Measurements from ENCODE around the gene EIF2S2.

DNA sequence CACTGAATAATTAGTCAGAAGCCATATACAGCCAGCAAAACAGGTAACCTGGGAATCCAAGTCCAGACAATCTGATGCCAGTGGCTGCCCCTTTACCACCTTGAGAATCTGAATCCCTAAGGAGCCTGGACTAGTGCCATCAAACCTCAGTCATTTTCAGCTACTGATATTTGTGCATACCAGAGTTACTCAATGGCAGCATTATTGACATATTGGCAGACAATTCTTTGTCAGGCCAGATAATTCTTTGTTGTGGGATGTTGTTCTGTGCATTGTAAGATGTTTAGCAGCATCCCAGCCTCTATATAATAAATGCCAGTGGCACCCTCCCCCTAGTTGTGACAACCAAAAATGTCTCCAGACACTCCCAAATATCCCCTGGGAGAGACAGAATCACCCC is 3.2 kb upstream of the EIF2S2 start:
- TF ChIP-seq, protein P1, sequence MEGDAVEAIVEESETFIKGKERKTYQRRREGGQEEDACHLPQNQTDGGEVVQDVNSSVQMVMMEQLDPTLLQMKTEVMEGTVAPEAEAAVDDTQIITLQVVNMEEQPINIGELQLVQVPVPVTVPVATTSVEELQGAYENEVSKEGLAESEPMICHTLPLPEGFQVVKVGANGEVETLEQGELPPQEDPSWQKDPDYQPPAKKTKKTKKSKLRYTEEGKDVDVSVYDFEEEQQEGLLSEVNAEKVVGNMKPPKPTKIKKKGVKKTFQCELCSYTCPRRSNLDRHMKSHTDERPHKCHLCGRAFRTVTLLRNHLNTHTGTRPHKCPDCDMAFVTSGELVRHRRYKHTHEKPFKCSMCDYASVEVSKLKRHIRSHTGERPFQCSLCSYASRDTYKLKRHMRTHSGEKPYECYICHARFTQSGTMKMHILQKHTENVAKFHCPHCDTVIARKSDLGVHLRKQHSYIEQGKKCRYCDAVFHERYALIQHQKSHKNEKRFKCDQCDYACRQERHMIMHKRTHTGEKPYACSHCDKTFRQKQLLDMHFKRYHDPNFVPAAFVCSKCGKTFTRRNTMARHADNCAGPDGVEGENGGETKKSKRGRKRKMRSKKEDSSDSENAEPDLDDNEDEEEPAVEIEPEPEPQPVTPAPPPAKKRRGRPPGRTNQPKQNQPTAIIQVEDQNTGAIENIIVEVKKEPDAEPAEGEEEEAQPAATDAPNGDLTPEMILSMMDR (IDR thresholded peaks at IDR 0.05): no peak
- TF ChIP-seq POLR2A (IDR thresholded peaks at IDR 0.05): no peak
